HG02852 (cell line): ENCODE results near the gene PSORS1C1.
"Not testable (repeated sequence)": the region's sequence is repeated elsewhere in the genome, so short reads cannot be mapped to it uniquely, and the experiment has no call there.

ENCODE experiments used
- ATAC-seq: cut with Tn5 transposase; IDR thresholded peaks from one replicate; pipeline ENCODE4 v1.9.1; 2021; ENCODE audit warnings: mild to moderate bottlenecking, moderate library complexity; ENCODE audit not compliant: unreplicated experiment

PSORS1C1 gene

DNA sequence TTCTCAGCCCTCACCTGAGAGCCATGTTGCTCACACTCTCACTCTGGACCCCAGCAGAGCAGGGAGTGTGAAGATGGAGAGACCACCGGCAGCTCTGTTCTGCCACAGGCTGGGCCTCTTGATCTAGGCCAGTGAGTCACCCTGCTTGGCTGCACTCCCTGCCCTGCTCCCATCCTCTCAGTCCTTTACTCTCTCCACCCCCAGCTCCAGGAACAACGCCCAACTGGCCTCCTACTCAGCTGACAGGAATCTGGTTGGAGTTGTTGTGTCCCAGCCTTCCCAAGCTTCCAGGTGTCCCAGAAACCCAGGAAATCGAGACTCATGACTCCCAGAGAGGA, at the start of gene PSORS1C1:
Gene PSORS1C1 (plus strand): TSS at position 260 of the 338 bp plus-strand sequence. CDS start 14,833 bp downstream, outside the sequence.
- ATAC-seq = no peak

- no peak for ATAC-seq
These were observed 49.0 kb upstream of the PSORS1C1 start for GRCh38 chr6:31065556-31065955.

GRCh38 chr6:31067028-31067427, 47.6 kb upstream of the PSORS1C1 start:
- not testable (repeated sequence) for ATAC-seq

DNA sequence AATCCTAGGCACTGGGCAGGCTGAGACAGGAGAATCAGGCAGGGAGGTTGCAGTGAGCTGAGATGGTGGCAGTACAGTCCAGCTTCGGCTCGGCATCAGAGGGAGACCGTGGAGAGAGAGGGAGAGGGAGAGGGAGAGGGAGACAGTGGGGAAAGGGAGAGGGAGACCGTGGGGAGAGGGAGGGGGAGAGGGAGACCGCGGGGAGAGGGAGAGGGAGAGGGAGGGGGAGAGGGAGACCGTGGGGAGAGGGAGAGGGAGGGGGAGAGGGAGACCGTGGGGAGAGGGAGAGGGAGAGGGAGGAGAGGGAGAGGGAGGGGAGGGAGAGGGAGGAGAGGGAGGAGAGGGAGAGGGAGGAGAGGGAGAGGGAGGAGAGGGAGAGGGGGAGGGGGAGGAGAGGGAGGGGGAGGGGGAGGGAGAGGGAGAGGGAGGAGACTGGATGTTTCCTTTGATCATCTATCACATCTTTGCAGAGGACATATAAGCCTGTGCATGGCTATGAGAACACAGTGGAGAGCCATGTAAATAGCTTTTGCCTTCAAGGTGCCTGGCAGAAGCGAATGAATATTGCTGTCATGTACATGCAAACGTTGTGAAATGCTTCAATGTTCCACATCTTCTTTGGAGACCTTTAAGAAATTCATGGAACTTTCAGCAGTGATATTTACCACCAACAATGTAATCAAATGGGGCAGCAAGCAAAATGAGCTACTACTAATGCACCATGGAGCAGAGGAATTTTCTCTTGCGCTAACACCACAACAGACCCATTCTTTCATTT, 46.5 kb upstream of the PSORS1C1 start:
- ATAC-seq = not testable (repeated sequence)

- no peak for ATAC-seq
These were observed 45.8 kb upstream of the PSORS1C1 start for GRCh38 chr6:31068669-31069340.

DNA sequence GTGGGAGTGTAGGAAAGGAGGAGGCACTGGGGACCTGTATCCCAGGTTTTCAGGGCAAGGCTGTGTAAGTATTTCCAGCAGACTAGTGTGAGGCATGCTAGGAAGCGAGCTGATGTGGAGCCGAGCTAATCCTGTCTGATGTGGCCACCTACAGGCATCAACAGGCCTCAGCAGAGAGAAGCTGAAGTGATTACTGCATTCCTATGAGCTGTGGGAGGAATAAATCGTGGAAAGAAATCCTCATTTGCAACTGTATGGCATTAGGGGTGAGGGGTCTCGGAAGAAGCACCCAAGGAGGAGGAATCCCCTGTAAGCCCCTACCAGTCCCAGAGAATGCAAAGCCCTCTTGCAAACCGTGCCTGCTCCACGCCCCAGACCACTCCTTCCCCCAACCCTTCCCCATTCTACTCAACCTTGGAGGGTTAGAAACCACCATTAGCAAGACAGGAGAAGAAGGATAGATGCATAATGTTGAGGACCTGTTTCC, 43.8 kb upstream of the PSORS1C1 start:
- no peak for ATAC-seq

GRCh38 chr6:31074401-31074800, 40.2 kb upstream of the PSORS1C1 start:
- ATAC-seq = no peak

DNA sequence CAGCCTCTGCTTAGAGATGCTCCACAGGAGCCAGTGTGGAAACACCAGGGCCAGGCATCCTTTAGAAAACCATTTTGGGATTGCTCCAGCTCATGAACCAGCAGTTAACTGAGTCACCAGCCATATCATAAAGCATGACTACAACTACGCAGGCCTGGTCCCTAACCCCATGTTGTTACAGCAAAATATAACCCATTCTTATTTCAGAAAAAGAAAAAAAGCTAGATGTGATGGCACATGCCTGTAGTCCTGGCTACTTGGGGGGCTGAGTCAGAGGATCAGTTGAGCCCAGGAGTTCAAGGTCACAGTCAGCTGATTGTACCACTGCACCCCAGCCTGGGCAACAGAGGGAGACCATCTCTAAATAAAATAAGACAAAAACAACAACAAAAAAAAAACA, 39.1 kb upstream of the PSORS1C1 start:
- no peak for ATAC-seq

GRCh38 chr6:31076611-31077010, 38.0 kb upstream of the PSORS1C1 start:
- no peak for ATAC-seq

GRCh38 chr6:31079656-31080261, 34.8 kb upstream of the PSORS1C1 start:
- no peak for ATAC-seq

- no peak for ATAC-seq
These were observed 32.7 kb upstream of the PSORS1C1 start for GRCh38 chr6:31081872-31082271.

DNA sequence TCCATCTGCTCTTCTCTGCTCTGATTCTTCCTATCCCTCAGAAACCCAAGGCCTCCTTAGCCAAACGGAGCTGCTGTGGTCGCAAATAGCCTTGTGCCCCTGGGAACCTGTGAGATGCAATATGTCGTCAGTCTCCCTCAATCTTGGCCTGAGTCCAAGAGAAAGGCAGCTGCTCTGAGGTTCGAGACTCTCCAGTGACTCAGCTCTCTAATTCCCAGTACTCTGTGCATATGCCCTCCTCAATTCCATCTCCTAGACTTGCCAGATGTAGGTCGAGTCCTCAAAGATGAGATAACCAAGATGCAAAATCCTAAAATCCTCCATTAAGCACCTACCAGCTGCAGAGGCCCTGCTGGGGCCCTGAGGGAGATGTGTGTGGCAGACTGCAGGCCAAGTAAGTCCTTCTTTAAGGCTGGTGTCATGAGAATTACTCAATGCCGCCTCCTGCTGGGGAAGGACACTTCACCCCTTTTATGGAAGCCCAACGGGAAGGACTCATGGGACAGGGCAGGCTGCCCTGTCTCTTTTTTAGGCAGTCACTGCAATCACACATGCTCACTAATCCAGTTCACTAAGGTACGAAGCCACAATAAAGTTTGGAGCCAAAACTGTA, 30.8 kb upstream of the PSORS1C1 start:
- ATAC-seq = no peak

- no peak for ATAC-seq
These were observed 27.7 kb upstream of the PSORS1C1 start for GRCh38 chr6:31086788-31087440.

- ATAC-seq = peak; percentile 59
These were observed 27.0 kb upstream of the PSORS1C1 start for GRCh38 chr6:31087494-31088089.

DNA sequence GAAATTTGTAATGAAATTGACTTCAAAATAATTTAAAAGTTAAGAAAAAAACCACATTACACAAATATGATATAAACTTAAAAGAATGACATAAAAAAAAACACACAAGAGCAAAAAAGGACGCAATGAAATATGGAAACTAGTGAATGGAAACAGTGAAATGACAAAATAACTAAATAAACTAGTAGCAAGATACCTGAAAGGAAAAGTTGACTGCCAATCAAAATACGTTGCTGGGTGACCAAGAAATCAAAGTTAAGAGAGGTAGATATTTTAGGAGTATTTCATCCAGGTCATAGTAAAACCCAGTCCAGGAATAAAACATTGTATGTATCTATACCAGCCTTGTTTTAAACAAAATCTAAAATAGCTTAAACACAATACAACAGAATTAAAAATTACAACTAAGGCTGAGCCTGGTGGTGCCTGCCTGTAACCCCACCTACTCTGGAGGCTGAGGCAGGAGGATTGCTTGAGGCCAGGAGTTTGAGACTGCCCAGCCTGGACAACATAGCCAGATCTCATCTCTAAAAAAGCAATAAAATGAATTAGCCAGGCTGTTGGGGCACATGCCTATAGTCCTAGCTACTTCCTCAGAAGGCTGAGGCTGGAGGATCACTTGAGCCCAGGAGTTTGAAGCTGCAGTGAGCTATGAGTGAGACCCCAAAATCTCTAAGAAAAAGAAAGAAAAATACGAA, 24.2 kb upstream of the PSORS1C1 start:
- ATAC-seq = no peak

DNA sequence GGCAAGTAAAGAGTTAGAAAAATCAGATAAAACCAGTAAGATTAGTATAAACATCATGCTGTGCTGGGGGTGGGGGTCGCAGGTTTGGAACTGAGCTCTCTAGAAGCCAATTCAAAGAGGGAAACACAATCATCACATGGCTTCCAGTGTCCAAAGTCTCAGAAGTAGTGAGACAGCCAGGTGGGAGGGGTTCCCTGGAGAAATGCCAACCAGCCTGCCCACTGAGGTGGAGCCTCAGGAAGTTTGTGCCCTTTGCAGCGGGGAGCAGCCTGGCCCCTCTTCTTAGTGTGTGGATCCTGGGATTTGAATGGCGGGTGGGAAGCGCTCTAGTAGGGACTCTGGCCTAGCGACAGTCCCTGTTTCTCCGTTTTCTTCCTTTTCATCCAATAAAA, 23.6 kb upstream of the PSORS1C1 start:
- no peak for ATAC-seq

DNA sequence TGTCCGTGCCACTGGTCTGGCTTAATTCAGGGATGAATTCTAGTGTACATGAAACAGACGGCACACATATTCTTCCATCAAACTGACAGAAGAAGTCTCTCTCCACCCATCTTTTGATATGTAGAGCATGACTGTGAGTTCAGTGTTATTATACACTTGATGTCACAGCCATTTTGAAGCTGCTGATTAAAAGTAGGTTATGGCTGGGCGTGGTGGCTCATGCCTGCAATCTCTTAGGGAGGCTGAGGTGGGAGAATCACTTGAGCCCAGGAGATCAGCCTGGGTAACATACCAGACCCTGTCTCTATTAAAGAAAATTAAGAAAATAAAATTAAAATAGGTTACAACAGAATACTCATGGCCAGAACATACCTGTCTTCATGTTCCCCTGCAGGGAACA, 22.9 kb upstream of the PSORS1C1 start:
- ATAC-seq = no peak

GRCh38 chr6:31092238-31092637, 22.4 kb upstream of the PSORS1C1 start:
- ATAC-seq = no peak

GRCh38 chr6:31092769-31093505, 21.7 kb upstream of the PSORS1C1 start:
- ATAC-seq = no peak
